ENCODE data around the gene MBD5.

Gene MBD5

GRCh38 chr2:148048475-148049221 is 27.8 kb downstream of the MBD5 start:
- Histone ChIP-seq H3K36me3 (ENCODE audit: insufficient read depth) (no peaks in the 10 kb centered on the region), H3K4me2 (no peak overlapping the region), H3K4me1 (ENCODE audit: low read depth, poor library complexity, severe bottlenecking) (peaks cover 14% of the 10 kb centered on the region), H3K27ac (no peak overlapping the region), H3K79me2 (ENCODE audit: insufficient read depth, low read depth) (no peaks in the 10 kb centered on the region), H3K27me3 (ENCODE audit: insufficient read depth, low read depth) (no peaks in the 10 kb centered on the region), H2AFZ (ENCODE audit: low read depth) (no peak overlapping the region), H4K20me1 (ENCODE audit: insufficient read depth) (no peaks in the 10 kb centered on the region), H3K9ac (no peak overlapping the region), H3K4me3 (IDR thresholded peaks at IDR 0.05; ENCODE audit: insufficient read depth, low read depth, low read length) (no peak overlapping the region)
- TF ChIP-seq CTCF (conservative IDR thresholded peaks at IDR 0.05; ENCODE audit: low read depth, low read length) = no peak

GRCh38 chr2:148049284-148049683 is 28.4 kb downstream of the MBD5 start:
- no peak for TF ChIP-seq CTCF (conservative IDR thresholded peaks at IDR 0.05; ENCODE audit: low read depth, low read length)
- Histone ChIP-seq H3K9ac (no peak overlapping the region), H3K27ac (no peak overlapping the region), H3K27me3 (ENCODE audit: insufficient read depth, low read depth) (no peaks in the 10 kb centered on the region), H4K20me1 (ENCODE audit: insufficient read depth) (no peaks in the 10 kb centered on the region), H3K4me3 (IDR thresholded peaks at IDR 0.05; ENCODE audit: insufficient read depth, low read depth, low read length) (no peak overlapping the region), H3K4me1 (ENCODE audit: low read depth, poor library complexity, severe bottlenecking) (peaks cover 14% of the 10 kb centered on the region), H3K79me2 (ENCODE audit: insufficient read depth, low read depth) (no peaks in the 10 kb centered on the region), H2AFZ (ENCODE audit: low read depth) (no peak overlapping the region), H3K36me3 (ENCODE audit: insufficient read depth) (no peaks in the 10 kb centered on the region), H3K4me2 (no peak overlapping the region)

- H3K4me3 ChIP-seq (IDR thresholded peaks at IDR 0.05; ENCODE audit: insufficient read depth, low read depth, low read length) = no peak overlapping the region
- H3K36me3 ChIP-seq (ENCODE audit: insufficient read depth) = no peaks in the 10 kb centered on the region
- no peaks in the 10 kb centered on the region for H4K20me1 ChIP-seq (ENCODE audit: insufficient read depth)
- no peak overlapping the region for H3K9ac ChIP-seq
- no peak overlapping the region for H3K4me2 ChIP-seq
- peaks cover 14% of the 10 kb centered on the region for H3K4me1 ChIP-seq (ENCODE audit: low read depth, poor library complexity, severe bottlenecking)
- H3K27me3 ChIP-seq (ENCODE audit: insufficient read depth, low read depth) = no peaks in the 10 kb centered on the region
- no peaks in the 10 kb centered on the region for H3K79me2 ChIP-seq (ENCODE audit: insufficient read depth, low read depth)
- no peak for TF ChIP-seq CTCF (conservative IDR thresholded peaks at IDR 0.05; ENCODE audit: low read depth, low read length)
- H2AFZ ChIP-seq (ENCODE audit: low read depth) = no peak overlapping the region
- no peak overlapping the region for H3K27ac ChIP-seq
These were observed 31.8 kb downstream of the MBD5 start for GRCh38 chr2:148052687-148053086.

GRCh38 chr2:148058641-148059040 is 37.8 kb downstream of the MBD5 start:
- Histone ChIP-seq H3K27me3 (ENCODE audit: insufficient read depth, low read depth) (no peaks in the 10 kb centered on the region), H2AFZ (ENCODE audit: low read depth) (no peak overlapping the region), H3K27ac (no peak overlapping the region), H3K4me2 (no peak overlapping the region), H3K9ac (no peak overlapping the region), H3K36me3 (ENCODE audit: insufficient read depth) (no peaks in the 10 kb centered on the region), H3K4me1 (ENCODE audit: low read depth, poor library complexity, severe bottlenecking) (no peaks in the 10 kb centered on the region), H3K4me3 (IDR thresholded peaks at IDR 0.05; ENCODE audit: insufficient read depth, low read depth, low read length) (no peak overlapping the region), H4K20me1 (ENCODE audit: insufficient read depth) (no peaks in the 10 kb centered on the region), H3K79me2 (ENCODE audit: insufficient read depth, low read depth) (no peaks in the 10 kb centered on the region)
- no peak for TF ChIP-seq CTCF (conservative IDR thresholded peaks at IDR 0.05; ENCODE audit: low read depth, low read length)

Data from KMS-11 (cell line).